H1 (cell line): ENCODE results near the gene ZNF45. TPM values are rescaled to one million over a fixed set of nuclear protein-coding genes. Genes with fewer than 3 reads are reported as not detected.

ENCODE experiments used
- ATF3 ChIP-seq: IDR thresholded peaks from 2 replicates; pipeline ENCODE4 v1.6.1; 2011; ENCODE audit warnings: low read depth, mild to moderate bottlenecking, low read length; ENCODE audit not compliant: insufficient read depth
- BCL11A ChIP-seq, 2 experiments: IDR thresholded peaks; one replicate each; pipeline ENCODE4 v1.6.1; 2011; ENCODE audit warnings: low read depth in 2 of 2, low read length in 2 of 2, mild to moderate bottlenecking in 2 of 2
- CREB1 ChIP-seq: IDR thresholded peaks from 2 replicates; pipeline ENCODE4 v1.6.1; 2012; ENCODE audit warnings: inconsistent platforms
- GTF2F1 ChIP-seq: IDR thresholded peaks from 2 replicates; pipeline ENCODE4 v1.6.1; 2012; ENCODE audit warnings: low read depth, low read length, improper control_type of control experiment, borderline replicate concordance
- PHF8 ChIP-seq: fragments of 200-600 bp; sonication (generic); conservative IDR thresholded peaks from 2 replicates; pipeline ENCODE4 v1.7.1; 2012; ENCODE audit warnings: low read depth, mild to moderate bottlenecking, inconsistent platforms, low read length, moderate library complexity
- polyA plus RNA-seq, 7 experiments: library from polyadenylated mRNA; depleted of rRNA in 3 of 7; stranded (reverse) in 5 of 7; unstranded in 2 of 7; fragments of >200 nt in 5 of 7; fragments of 200-250 nt in 2 of 7; gene quantifications; 1 replicate in 5 of 7; 2 replicates in 1 of 7; 4 replicates in 1 of 7; pipeline versions ENCODE4 v1.2.1 to v1.2.3, GENCODE V29; 2011 to 2013; ENCODE audit warnings: missing spikeins in 2 of 7, mixed read lengths in 2 of 7
- total RNA-seq: library from RNA; stranded (reverse); fragmentation: NEBNext Ultra II Directional; extraction: Animal tissue kit (Norgen Biotek cat#: 25700); gene quantifications from 2 replicates; pipeline ENCODE4 v1.2.1, GENCODE V29; 2021

The ZNF45 gene
- total and polyA plus RNA-seq, 2 of the 8 experiments (the other 6 are each of a cell fraction or from before 2014, with no cell fraction given): 4.6 to 16.2 TPM

- TF ChIP-seq PHF8: no peak
- TF ChIP-seq ATF3: no peak
- TF ChIP-seq BCL11A (IDR thresholded peaks at IDR 0.05; ENCODE audit: low read depth in 2 of 2, low read length in 2 of 2): no peak
- TF ChIP-seq CREB1: no peak
- TF ChIP-seq GTF2F1: no peak
These were observed 25.3 kb upstream of the ZNF45 start (continued) for GRCh38 chr19:43960411-43960810.
